Spleen (tissue), 7 donors: ENCODE results near the gene RGS5.
"Not testable (repeated sequence)": the region's sequence is repeated elsewhere in the genome, so short reads cannot be mapped to it uniquely, and the experiment has no call there.

Experiments used
- CTCF ChIP-seq, 11 experiments: fragments of 200-600 bp in 7 of 11; fragments of 450-650 bp in 4 of 11; sonication (generic) in 4 of 11; IDR thresholded peaks in 8 of 11; conservative IDR thresholded peaks in 3 of 11; 1 replicate in 7 of 11; 2 replicates in 4 of 11; pipeline versions ENCODE4 v1.4.0 to v1.8.0; 2016 to 2021; ENCODE audit warnings: antibody characterized with exemption in 11 of 11, inconsistent platforms in 4 of 11, mild to moderate bottlenecking in 1 of 11
- POLR2A ChIP-seq, 3 donors: fragments of 450-650 bp; IDR thresholded peaks; one replicate each; pipeline ENCODE4 v1.5.1; 2017; ENCODE audit warnings: antibody characterized with exemption in 3 of 3, mild to moderate bottlenecking in 1 of 3
- donor health status: DM: no; HTN: no; CAD: no; lungs with moderate emphysema.
- donor health status: DM: no; HTN: no; CAD: no.
- donor health status: DM: no; HTN: no; CAD: no.

DNA sequence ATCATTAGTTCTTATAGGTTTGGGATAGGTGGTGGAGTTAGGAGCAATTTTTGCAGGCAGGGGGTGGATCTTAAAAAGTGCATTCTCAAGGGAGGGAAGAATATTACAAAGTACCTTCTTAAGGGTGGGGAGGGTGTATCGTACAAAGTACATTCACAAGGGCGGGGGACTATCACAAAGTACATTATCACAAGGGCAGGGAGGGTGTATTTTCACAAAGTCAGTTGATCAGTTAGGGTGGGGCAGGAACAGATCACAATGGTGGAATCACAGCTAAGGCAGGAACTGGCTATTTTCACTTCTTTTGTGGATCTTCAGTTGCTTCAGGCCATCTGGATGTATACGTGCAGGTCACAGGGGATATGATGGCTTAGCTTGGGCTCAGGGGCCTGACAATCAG is 30.9 kb upstream of the RGS5 start:
- not testable (repeated sequence) for TF ChIP-seq POLR2A (IDR thresholded peaks at IDR 0.05); CTCF (IDR thresholded peaks at IDR 0.05 in 8 of 11, conservative IDR thresholded peaks at IDR 0.05 in 3 of 11)
